Loucy (cell line): ENCODE data around the gene CNPY3.

ENCODE experiments used
- H2AFZ ChIP-seq: fragments of 200-600 bp; sonication (generic); 2 replicates; pipeline ENCODE4 v1.6.0; 2016; ENCODE audit warnings: antibody characterized with exemption, mild to moderate bottlenecking, low read length, moderate library complexity
- H3F3A ChIP-seq: fragments of 200-600 bp; 2 replicates; pipeline ENCODE4 v1.6.0; 2016; ENCODE audit warnings: antibody characterized with exemption, low read depth, mild to moderate bottlenecking
- H3K27me3 ChIP-seq: fragments of 200-600 bp; sonication (generic); 2 replicates; pipeline ENCODE4 v1.6.1; 2014; ENCODE audit warnings: low read length, mild to moderate bottlenecking; ENCODE audit not compliant: insufficient read depth, poor library complexity, severe bottlenecking
- H3K36me3 ChIP-seq: fragments of 200-600 bp; sonication (generic); 2 replicates; pipeline ENCODE4 v1.6.1; 2016; ENCODE audit warnings: low read length; ENCODE audit not compliant: insufficient read depth
- H3K4me1 ChIP-seq: fragments of 200-600 bp; sonication (generic); 2 replicates; pipeline ENCODE4 v1.5.1; 2014; ENCODE audit warnings: low read length, mild to moderate bottlenecking; ENCODE audit not compliant: insufficient read depth, poor library complexity, severe bottlenecking
- H3K4me2 ChIP-seq: fragments of 200-600 bp; sonication (generic); 2 replicates; pipeline ENCODE4 v1.6.0; 2014; ENCODE audit warnings: antibody characterized with exemption, low read length, low read depth, mild to moderate bottlenecking; ENCODE audit not compliant: poor library complexity, severe bottlenecking
- H3K4me3 ChIP-seq: fragments of 200-600 bp; sonication (generic); 2 replicates; pipeline ENCODE4 v1.5.1; 2014; ENCODE audit warnings: low read length, mild to moderate bottlenecking, mixed read lengths; ENCODE audit not compliant: poor library complexity, severe bottlenecking
- H3K79me2 ChIP-seq: fragments of 200-600 bp; sonication (generic); 2 replicates; pipeline ENCODE4 v1.6.1; 2014; ENCODE audit warnings: low read length; ENCODE audit not compliant: insufficient read depth
- H3K9ac ChIP-seq: fragments of 200-600 bp; sonication (generic); 2 replicates; pipeline ENCODE4 v1.6.0; 2014; ENCODE audit warnings: mild to moderate bottlenecking, low read depth, low read length, moderate library complexity; ENCODE audit not compliant: poor library complexity, severe bottlenecking
- H3K9me2 ChIP-seq: fragments of 200-600 bp; sonication (generic); replicated peaks from 2 replicates; pipeline ENCODE4 v1.6.1; 2016; ENCODE audit warnings: low read depth, low read length, mixed read lengths
- H3K9me3 ChIP-seq: fragments of 200-600 bp; sonication (generic); 2 replicates; pipeline ENCODE4 v1.6.1; 2014; ENCODE audit warnings: mild to moderate bottlenecking, antibody characterized with exemption, low read length, low read depth; ENCODE audit not compliant: insufficient read depth
- H4K20me1 ChIP-seq: fragments of 200-600 bp; sonication (generic); 2 replicates; pipeline ENCODE4 v1.6.0; 2014; ENCODE audit warnings: antibody characterized with exemption, low read length, mild to moderate bottlenecking; ENCODE audit not compliant: insufficient read depth, poor library complexity, severe bottlenecking
- EZH2phosphoT487 ChIP-seq: fragments of 200-600 bp; IDR thresholded peaks from 2 replicates; pipeline ENCODE4 v1.6.1; 2018; ENCODE audit warnings: antibody characterized with exemption, mild to moderate bottlenecking, moderate library complexity, borderline replicate concordance
- TF ChIP-seq, protein P1 (sequence below): fragments of 200-600 bp; sonication (generic); conservative IDR thresholded peaks from 2 replicates; pipeline ENCODE4 v1.5.1; 2014; ENCODE audit warnings: mild to moderate bottlenecking, antibody characterized with exemption, low read length

Gene CNPY3

DNA sequence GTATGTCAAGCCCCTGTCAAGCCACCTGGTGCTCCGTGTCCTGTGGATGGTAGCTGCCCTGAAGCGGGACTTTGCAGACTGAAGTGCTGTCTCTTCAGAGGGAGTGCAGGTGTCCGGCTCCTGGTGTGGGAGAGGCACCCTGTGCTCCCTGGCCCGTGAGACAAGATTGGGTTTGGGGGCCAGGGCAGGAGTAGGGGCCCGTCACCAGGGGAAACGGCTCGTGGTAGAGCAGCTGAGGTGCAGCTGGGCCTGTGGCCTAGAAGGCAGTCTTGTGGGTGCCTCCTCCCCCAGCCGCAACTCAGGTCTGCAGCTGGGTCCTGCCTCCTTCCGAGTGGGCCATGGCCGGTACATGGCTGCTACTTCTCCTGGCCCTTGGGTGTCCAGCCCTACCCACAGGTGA lies 13.5 kb upstream of the CNPY3 start, which contains the start of gene PTCRA:
Gene PTCRA (plus strand): TSS at position 322 of the 400 bp plus-strand sequence. CDS start 17 bp downstream, at position 339.
- H3K27me3 ChIP-seq: no peaks in the 10 kb centered on the region
- H3K9ac ChIP-seq: no peak within 1 kb of the TSS
- no peaks in the 10 kb centered on the region for H3K9me2 ChIP-seq
- H3K4me2 ChIP-seq: no peak within 1 kb of the TSS
- TF ChIP-seq EZH2phosphoT487: no peak
- TF ChIP-seq, protein P1, sequence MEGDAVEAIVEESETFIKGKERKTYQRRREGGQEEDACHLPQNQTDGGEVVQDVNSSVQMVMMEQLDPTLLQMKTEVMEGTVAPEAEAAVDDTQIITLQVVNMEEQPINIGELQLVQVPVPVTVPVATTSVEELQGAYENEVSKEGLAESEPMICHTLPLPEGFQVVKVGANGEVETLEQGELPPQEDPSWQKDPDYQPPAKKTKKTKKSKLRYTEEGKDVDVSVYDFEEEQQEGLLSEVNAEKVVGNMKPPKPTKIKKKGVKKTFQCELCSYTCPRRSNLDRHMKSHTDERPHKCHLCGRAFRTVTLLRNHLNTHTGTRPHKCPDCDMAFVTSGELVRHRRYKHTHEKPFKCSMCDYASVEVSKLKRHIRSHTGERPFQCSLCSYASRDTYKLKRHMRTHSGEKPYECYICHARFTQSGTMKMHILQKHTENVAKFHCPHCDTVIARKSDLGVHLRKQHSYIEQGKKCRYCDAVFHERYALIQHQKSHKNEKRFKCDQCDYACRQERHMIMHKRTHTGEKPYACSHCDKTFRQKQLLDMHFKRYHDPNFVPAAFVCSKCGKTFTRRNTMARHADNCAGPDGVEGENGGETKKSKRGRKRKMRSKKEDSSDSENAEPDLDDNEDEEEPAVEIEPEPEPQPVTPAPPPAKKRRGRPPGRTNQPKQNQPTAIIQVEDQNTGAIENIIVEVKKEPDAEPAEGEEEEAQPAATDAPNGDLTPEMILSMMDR: no peak
- H2AFZ ChIP-seq: 0 out of 2 replicates have a peak within 1 kb of the TSS, but pooled peaks have one; percentile 7
- H3F3A ChIP-seq: no peaks in the 10 kb centered on the region
- H3K9me3 ChIP-seq: no peaks in the 10 kb centered on the region
- H3K4me3 ChIP-seq: no peak within 1 kb of the TSS
- no peaks in the 10 kb centered on the region for H3K36me3 ChIP-seq
- no peaks in the 10 kb centered on the region for H3K4me1 ChIP-seq
- H3K79me2 ChIP-seq: no peaks in the 10 kb centered on the region
- no peaks in the 10 kb centered on the region for H4K20me1 ChIP-seq

- Histone ChIP-seq H3K9ac (no peak overlapping the region), H3K4me2 (no peak overlapping the region), H3K27me3 (no peaks in the 10 kb centered on the region), H3F3A (no peaks in the 10 kb centered on the region), H3K36me3 (no peaks in the 10 kb centered on the region), H3K9me2 (no peaks in the 10 kb centered on the region), H3K4me1 (no peaks in the 10 kb centered on the region), H3K79me2 (no peaks in the 10 kb centered on the region), H4K20me1 (no peaks in the 10 kb centered on the region), H3K4me3 (no peak overlapping the region), H3K9me3 (no peaks in the 10 kb centered on the region), H2AFZ (no peak overlapping the region)
- TF ChIP-seq, protein P1: no peak
- TF ChIP-seq EZH2phosphoT487: no peak
Measured at GRCh38 chr6:42916288-42916687, 13.0 kb upstream of the CNPY3 start.

DNA sequence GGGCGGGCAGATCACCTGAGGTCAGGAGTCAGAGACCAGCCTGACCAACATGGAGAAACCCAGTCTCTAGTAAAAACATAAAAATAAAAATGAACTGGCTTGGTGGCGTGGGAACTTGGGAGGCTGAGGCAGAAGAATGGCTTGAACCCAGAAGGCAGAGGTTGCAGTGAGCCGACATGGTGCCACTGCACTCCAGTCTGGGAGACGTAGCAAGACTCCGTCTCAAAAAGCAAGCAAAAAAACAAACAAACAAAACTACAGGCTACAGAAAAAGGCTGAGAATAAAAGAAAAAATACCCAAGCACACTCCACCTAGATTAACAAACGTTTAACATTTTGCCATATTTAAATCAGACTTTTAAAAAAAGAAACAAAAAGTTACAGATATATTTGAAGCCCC lies 7.5 kb upstream of the CNPY3 start:
- no peaks in the 10 kb centered on the region for H3K9me2 ChIP-seq
- H3K4me1 ChIP-seq: no peaks in the 10 kb centered on the region
- H2AFZ ChIP-seq: no peak overlapping the region

More for the DNA sequence above, 7.5 kb upstream of the CNPY3 start:
- Histone ChIP-seq H3K79me2 (no peaks in the 10 kb centered on the region), H4K20me1 (no peaks in the 10 kb centered on the region), H3K9ac (no peak overlapping the region), H3F3A (no peaks in the 10 kb centered on the region), H3K9me3 (no peaks in the 10 kb centered on the region), H3K4me2 (no peak overlapping the region), H3K36me3 (no peaks in the 10 kb centered on the region), H3K27me3 (no peaks in the 10 kb centered on the region), H3K4me3 (no peak overlapping the region)
- TF ChIP-seq, protein P1: no peak
- TF ChIP-seq EZH2phosphoT487: no peak
